ENCODE measurements around the gene SLC9C2.

The SLC9C2 gene

GRCh38 chr1:173551699-173552098 lies 51.2 kb downstream of the SLC9C2 start:
- Histone ChIP-seq H3K36me3 (ENCODE audit: control insufficient read depth, low read depth, low read length) (no peaks in the 10 kb centered on the region), H3K27me3 (ENCODE audit: control insufficient read depth, insufficient read depth, low read length) (no peaks in the 10 kb centered on the region), H3K27ac (ENCODE audit: low read length) (no peak overlapping the region), H3K4me3 (ENCODE audit: low read length) (no peak overlapping the region), H3K9me3 (ENCODE audit: control insufficient read depth, low read depth, low read length) (no peaks in the 10 kb centered on the region), H3K9ac (ENCODE audit: low read length) (no peak overlapping the region), H3K4me1 (ENCODE audit: control insufficient read depth, low read depth, low read length) (no peaks in the 10 kb centered on the region)

- Histone ChIP-seq H3K9ac (ENCODE audit: low read length) (no peak overlapping the region), H3K9me3 (ENCODE audit: control insufficient read depth, low read depth, low read length) (no peaks in the 10 kb centered on the region), H3K27me3 (ENCODE audit: control insufficient read depth, insufficient read depth, low read length) (no peaks in the 10 kb centered on the region), H3K36me3 (ENCODE audit: control insufficient read depth, low read depth, low read length) (no peaks in the 10 kb centered on the region), H3K4me3 (ENCODE audit: low read length) (no peak overlapping the region), H3K4me1 (ENCODE audit: control insufficient read depth, low read depth, low read length) (no peaks in the 10 kb centered on the region), H3K27ac (ENCODE audit: low read length) (no peak overlapping the region)
Observed at GRCh38 chr1:173549813-173550212, 53.1 kb downstream of the SLC9C2 start.

DNA sequence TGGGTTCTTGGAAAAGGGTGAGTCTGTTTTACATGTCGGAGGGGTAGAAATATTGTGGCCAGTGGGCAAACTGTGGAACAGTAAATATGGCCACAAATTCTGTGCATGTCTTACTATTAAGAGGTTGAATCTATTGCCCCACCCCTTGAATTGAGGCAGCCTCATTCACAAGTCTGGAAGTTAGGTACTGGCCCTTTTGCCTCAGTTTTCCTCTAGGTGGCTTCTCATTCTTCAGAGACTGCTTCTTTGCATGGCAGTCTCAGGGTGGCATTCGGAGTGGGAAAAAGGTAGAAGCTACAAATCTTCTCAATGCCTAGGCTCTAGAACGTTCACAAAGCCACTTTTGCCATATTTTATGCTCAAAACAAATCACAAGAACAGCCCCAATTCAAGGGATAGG lies 57.2 kb downstream of the SLC9C2 start:
- H3K9ac ChIP-seq (ENCODE audit: low read length): no peak overlapping the region
- no peak overlapping the region for H3K27ac ChIP-seq (ENCODE audit: low read length)
- no peaks in the 10 kb centered on the region for H3K4me1 ChIP-seq (ENCODE audit: control insufficient read depth, low read depth, low read length)
- no peaks in the 10 kb centered on the region for H3K36me3 ChIP-seq (ENCODE audit: control insufficient read depth, low read depth, low read length)
- H3K4me3 ChIP-seq (ENCODE audit: low read length): no peak overlapping the region
- no peaks in the 10 kb centered on the region for H3K9me3 ChIP-seq (ENCODE audit: control insufficient read depth, low read depth, low read length)
- no peaks in the 10 kb centered on the region for H3K27me3 ChIP-seq (ENCODE audit: control insufficient read depth, insufficient read depth, low read length)

DNA sequence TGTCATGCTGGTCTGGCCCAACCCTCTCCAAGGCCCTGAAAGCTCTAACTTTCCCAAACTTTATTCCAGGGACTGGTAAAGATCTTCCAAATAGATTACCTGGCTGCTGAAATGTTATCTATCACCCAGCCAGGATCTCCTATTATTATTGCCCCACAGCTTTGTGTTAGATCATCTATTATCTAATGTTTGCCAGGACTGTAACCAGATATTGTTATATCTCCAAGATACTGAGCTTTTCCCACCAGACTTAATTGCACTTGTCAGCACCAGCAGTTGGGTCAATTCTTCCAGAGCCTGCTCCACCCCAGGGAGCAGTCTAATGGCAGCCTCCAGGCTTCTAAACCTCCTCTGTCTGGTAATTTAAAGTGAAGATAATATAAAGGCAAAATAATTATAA lies 66.6 kb downstream of the SLC9C2 start:
- H3K36me3 ChIP-seq (ENCODE audit: control insufficient read depth, low read depth, low read length): no peaks in the 10 kb centered on the region
- H3K4me1 ChIP-seq (ENCODE audit: control insufficient read depth, low read depth, low read length): peaks cover 7% of the 10 kb centered on the region

GRCh38 chr1:173532237-173532636 lies 70.6 kb downstream of the SLC9C2 start:
- Histone ChIP-seq H3K4me3 (ENCODE audit: low read length) (no peak overlapping the region), H3K27me3 (ENCODE audit: control insufficient read depth, insufficient read depth, low read length) (no peaks in the 10 kb centered on the region), H3K4me1 (ENCODE audit: control insufficient read depth, low read depth, low read length) (peaks cover 21% of the 10 kb centered on the region), H3K27ac (ENCODE audit: low read length) (no peak overlapping the region), H3K9me3 (ENCODE audit: control insufficient read depth, low read depth, low read length) (no peaks in the 10 kb centered on the region), H3K9ac (ENCODE audit: low read length) (no peak overlapping the region), H3K36me3 (ENCODE audit: control insufficient read depth, low read depth, low read length) (no peaks in the 10 kb centered on the region)

More for the DNA sequence above, 66.6 kb downstream of the SLC9C2 start:
- no peak overlapping the region for H3K27ac ChIP-seq (ENCODE audit: low read length)
- H3K27me3 ChIP-seq (ENCODE audit: control insufficient read depth, insufficient read depth, low read length): no peaks in the 10 kb centered on the region
- no peaks in the 10 kb centered on the region for H3K9me3 ChIP-seq (ENCODE audit: control insufficient read depth, low read depth, low read length)
- H3K4me3 ChIP-seq (ENCODE audit: low read length): no peak overlapping the region
- H3K9ac ChIP-seq (ENCODE audit: low read length): no peak overlapping the region

DNA sequence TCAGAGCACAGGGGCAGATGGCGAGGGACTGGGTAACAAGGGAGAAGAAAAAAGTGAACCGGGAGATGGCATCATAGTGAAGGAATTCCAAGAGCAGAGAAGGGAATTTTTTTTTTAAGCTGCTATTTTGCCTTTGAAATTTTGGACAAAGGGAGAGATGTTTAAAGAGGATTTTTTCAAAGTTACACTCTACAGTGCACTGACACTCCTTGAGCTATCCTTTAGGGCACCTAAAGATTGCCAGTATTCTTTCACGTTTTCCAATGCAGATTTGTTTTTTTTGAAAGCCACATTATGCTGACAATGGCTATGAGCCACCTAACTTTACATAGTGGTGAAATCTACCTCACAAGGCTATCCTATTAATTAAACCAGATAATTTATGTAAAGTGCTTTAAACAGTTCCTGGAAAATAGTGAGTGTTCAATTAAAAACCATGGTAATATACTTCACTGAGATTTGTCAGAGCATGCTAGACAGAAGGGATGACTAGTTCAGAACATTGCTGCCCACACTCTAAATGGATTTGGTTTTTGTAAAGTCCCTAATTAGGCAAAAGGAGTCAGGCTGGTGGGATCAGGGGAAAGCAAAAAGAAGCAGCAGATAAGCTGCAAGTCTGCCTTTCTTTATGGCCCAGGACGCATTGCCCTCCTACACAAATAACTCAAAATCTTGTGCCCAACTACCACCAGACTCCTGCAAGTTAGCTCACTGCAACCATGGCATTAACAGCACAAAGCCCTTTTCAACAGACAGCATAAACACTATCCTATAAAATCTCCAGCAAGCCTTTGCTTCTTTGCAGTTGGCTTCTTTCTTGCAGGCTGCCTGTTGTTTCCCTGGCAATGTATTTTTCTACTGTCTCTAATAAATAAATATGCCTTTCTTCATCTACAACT lies 71.8 kb downstream of the SLC9C2 start:
- peaks cover 21% of the 10 kb centered on the region for H3K4me1 ChIP-seq (ENCODE audit: control insufficient read depth, low read depth, low read length)
- H3K4me3 ChIP-seq (ENCODE audit: low read length): no peak overlapping the region
- H3K27ac ChIP-seq (ENCODE audit: low read length): no peak overlapping the region
- no peaks in the 10 kb centered on the region for H3K9me3 ChIP-seq (ENCODE audit: control insufficient read depth, low read depth, low read length)
- no peak overlapping the region for H3K9ac ChIP-seq (ENCODE audit: low read length)
- no peaks in the 10 kb centered on the region for H3K27me3 ChIP-seq (ENCODE audit: control insufficient read depth, insufficient read depth, low read length)
- H3K36me3 ChIP-seq (ENCODE audit: control insufficient read depth, low read depth, low read length): no peaks in the 10 kb centered on the region

- no peaks in the 10 kb centered on the region for H3K36me3 ChIP-seq (ENCODE audit: control insufficient read depth, low read depth, low read length)
Observed at GRCh38 chr1:173529106-173529505, 73.8 kb downstream of the SLC9C2 start.

DNA sequence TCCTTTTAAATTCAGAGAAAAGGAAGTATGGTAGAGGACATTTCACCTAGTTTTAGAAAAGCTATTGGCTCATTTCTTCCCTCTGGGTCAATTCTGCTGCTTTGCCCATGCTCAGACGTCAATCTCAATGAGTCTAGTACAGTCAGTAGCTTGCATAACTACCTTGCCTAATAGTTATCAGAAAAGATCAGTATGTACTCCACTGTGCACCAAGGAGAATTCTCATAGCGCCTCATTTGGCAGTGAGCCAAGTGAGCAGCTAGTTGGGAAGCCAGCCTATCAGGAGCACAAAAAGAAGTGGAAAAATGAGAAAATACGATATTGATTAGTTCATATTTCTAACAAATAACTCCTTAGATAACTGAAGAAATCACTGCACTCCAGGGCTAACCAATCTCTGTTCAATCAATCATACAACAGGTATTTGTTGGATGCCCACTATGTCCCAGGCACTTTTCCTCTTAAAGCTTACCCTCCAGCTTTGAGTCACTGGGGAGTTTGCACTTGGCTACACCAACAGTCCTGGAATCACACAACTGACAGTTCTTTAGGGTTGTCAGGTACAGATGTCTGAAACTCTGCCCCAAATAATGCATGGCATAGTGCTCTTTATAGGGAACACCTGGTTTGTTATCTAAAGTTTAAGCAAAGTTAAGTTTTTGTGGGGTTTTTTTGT lies 75.6 kb downstream of the SLC9C2 start:
- no peak overlapping the region for H3K4me3 ChIP-seq (ENCODE audit: low read length)
- H3K9ac ChIP-seq (ENCODE audit: low read length): no peak overlapping the region
- H3K27me3 ChIP-seq (ENCODE audit: control insufficient read depth, insufficient read depth, low read length): no peaks in the 10 kb centered on the region
- peaks cover 21% of the 10 kb centered on the region for H3K4me1 ChIP-seq (ENCODE audit: control insufficient read depth, low read depth, low read length)
- no peaks in the 10 kb centered on the region for H3K9me3 ChIP-seq (ENCODE audit: control insufficient read depth, low read depth, low read length)
- no peaks in the 10 kb centered on the region for H3K36me3 ChIP-seq (ENCODE audit: control insufficient read depth, low read depth, low read length)
- H3K27ac ChIP-seq (ENCODE audit: low read length): no peak overlapping the region

More at GRCh38 chr1:173529106-173529505, 73.8 kb downstream of the SLC9C2 start:
- Histone ChIP-seq H3K4me3 (ENCODE audit: low read length) (no peak overlapping the region), H3K27ac (ENCODE audit: low read length) (no peak overlapping the region), H3K9ac (ENCODE audit: low read length) (no peak overlapping the region), H3K27me3 (ENCODE audit: control insufficient read depth, insufficient read depth, low read length) (no peaks in the 10 kb centered on the region), H3K9me3 (ENCODE audit: control insufficient read depth, low read depth, low read length) (no peaks in the 10 kb centered on the region), H3K4me1 (ENCODE audit: control insufficient read depth, low read depth, low read length) (peaks cover 21% of the 10 kb centered on the region)

GRCh38 chr1:173525926-173526325 lies 76.9 kb downstream of the SLC9C2 start:
- no peak overlapping the region for H3K27ac ChIP-seq (ENCODE audit: low read length)
- no peaks in the 10 kb centered on the region for H3K36me3 ChIP-seq (ENCODE audit: control insufficient read depth, low read depth, low read length)
- peaks cover 11% of the 10 kb centered on the region for H3K4me1 ChIP-seq (ENCODE audit: control insufficient read depth, low read depth, low read length)
- H3K27me3 ChIP-seq (ENCODE audit: control insufficient read depth, insufficient read depth, low read length): no peaks in the 10 kb centered on the region
- no peak overlapping the region for H3K4me3 ChIP-seq (ENCODE audit: low read length)
- no peaks in the 10 kb centered on the region for H3K9me3 ChIP-seq (ENCODE audit: control insufficient read depth, low read depth, low read length)
- H3K9ac ChIP-seq (ENCODE audit: low read length): no peak overlapping the region

GRCh38 chr1:173523329-173523728 lies 79.5 kb downstream of the SLC9C2 start:
- Histone ChIP-seq H3K4me1 (ENCODE audit: control insufficient read depth, low read depth, low read length) (peaks cover 17% of the 10 kb centered on the region), H3K27me3 (ENCODE audit: control insufficient read depth, insufficient read depth, low read length) (no peaks in the 10 kb centered on the region), H3K27ac (ENCODE audit: low read length) (no peak overlapping the region), H3K9me3 (ENCODE audit: control insufficient read depth, low read depth, low read length) (no peaks in the 10 kb centered on the region), H3K9ac (ENCODE audit: low read length) (no peak overlapping the region), H3K4me3 (ENCODE audit: low read length) (no peak overlapping the region), H3K36me3 (ENCODE audit: control insufficient read depth, low read depth, low read length) (no peaks in the 10 kb centered on the region)

DNA sequence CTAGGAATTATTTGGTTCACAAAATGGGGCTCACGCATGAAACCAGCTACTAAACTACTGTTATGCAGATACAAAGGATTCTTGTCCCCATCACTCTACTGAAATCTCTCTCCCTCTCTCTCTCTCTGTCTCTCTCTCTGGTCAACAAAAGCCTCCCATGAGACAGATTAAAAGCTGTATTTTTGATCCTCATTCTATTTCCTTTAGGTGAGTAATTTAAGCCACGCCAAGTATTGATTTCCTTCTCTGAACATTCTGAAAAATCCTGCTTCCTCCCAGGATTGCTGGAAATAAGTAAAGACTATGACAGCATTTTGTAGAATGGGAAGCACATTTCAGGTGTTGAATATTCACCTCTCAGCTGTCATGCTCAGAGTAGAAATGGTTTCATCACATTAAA lies 82.1 kb downstream of the SLC9C2 start:
- no peak overlapping the region for H3K9ac ChIP-seq (ENCODE audit: low read length)
- H3K27ac ChIP-seq (ENCODE audit: low read length): no peak overlapping the region
- H3K4me1 ChIP-seq (ENCODE audit: control insufficient read depth, low read depth, low read length): peaks cover 13% of the 10 kb centered on the region
- no peaks in the 10 kb centered on the region for H3K36me3 ChIP-seq (ENCODE audit: control insufficient read depth, low read depth, low read length)
- H3K9me3 ChIP-seq (ENCODE audit: control insufficient read depth, low read depth, low read length): no peaks in the 10 kb centered on the region
- no peaks in the 10 kb centered on the region for H3K27me3 ChIP-seq (ENCODE audit: control insufficient read depth, insufficient read depth, low read length)
- no peak overlapping the region for H3K4me3 ChIP-seq (ENCODE audit: low read length)

Data from iPS-18a (cell line).